ENCODE data around the gene FMO4.
"Not testable (repeated sequence)": the region's sequence is repeated elsewhere in the genome, so short reads cannot be mapped to it uniquely, and the experiment has no call there.

The FMO4 gene

DNA sequence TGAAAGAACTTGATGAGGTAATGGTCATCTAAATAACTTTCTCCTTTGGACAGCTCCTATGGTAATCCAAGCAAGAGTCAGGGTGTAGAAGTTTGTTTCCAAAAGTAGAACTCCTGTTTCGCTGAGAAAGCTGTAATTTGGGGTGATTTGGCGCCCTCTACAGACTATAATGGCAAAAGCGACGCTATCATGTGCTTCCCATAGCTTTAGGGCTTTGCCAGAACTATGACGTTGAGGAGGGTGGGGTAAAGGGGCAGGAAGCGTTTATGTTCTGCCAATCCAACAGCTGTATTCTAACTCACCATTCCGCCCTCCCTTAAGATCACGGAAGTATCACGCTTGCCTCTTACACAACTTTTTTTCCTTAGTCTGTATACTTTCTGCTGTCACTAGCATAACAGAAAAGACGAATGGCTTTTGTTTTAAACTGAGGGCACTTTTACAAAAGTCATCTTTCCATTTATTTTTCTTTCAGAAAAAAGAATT lies at the start of gene FMO4:
Gene FMO4, plus strand, starts transcription at position 349 of the 486 bp plus-strand sequence. CDS start 5,643 bp downstream, outside the sequence.
- DNase-seq = peak; percentile 52 to 86

DNA sequence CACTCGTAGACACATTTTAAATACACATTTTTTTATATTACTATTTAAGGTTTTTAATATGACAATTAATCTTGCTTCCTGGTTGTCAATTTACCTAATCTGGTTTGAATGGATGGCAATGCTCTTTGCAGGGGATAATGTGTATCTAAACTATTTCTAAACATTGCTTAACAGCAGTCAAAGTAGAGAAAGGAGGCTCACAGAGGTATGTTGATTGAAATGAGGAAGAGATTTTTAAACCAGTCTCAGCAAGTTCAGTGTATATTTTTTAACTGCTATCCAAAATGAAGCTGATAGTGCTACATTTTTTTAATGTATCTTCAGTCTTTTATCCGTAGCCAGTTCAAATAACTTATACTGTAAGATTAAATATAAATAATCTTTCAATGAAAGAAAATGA lies 48.3 kb upstream of the FMO4 start:
- DNase-seq = no peak

- no peak for DNase-seq
Observed at GRCh38 chr1:171266930-171267329, 47.1 kb upstream of the FMO4 start.

DNA sequence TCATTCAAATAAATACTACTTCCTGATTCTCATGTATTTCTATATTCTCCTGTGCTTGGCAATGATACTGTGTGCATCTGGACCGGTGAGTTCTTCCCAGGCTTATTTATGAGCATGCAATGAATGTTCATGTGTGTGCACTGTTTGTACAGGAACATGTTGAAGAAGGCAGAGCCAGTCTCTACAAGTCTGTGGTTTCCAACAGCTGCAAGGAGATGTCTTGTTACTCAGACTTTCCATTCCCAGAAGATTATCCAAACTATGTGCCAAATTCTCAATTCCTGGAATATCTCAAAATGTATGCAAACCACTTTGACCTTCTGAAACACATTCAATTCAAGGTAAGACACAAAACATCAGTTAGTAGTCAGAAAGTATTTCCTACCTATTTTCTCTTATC lies 46.6 kb upstream of the FMO4 start:
- no peak for DNase-seq

DNA sequence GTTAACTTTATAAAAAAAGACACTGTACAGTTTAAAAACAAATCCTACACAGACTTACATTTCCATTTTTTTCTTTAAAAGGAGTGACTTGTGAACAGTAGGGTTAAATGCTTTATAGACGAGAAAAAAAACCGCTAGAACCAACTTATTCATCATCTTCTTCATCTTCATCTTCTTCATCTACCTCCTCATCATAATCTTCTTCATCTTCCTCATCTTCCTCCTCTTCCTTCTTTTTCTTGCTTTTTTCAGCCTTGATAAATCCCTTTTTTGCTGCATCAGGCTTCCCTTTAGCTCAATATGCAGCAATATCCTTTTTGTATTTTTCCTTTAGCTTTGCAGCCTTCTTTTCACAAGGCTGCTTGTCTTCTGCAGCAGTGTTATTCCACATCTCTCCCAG lies 43.2 kb upstream of the FMO4 start:
- no peak for DNase-seq

DNA sequence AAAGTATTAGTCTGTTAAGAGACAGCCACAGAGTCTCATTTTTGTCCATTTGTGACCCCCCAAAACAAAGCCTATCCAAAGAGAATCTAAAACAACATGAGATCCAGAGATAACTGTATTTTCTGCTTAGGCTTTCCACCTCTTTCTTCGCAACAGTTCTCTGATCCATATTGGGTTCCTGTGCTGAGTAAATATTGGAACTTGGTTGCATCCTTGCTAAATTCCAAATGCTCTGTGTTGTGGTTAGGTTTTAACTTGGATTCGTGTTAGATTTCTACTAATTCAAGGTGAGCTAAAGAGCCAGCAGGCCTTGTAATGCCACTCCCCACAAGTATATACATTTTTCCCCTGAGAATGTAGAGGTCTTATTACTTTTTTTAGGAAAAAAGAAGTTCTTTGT lies 36.4 kb upstream of the FMO4 start:
- no peak for DNase-seq

DNA sequence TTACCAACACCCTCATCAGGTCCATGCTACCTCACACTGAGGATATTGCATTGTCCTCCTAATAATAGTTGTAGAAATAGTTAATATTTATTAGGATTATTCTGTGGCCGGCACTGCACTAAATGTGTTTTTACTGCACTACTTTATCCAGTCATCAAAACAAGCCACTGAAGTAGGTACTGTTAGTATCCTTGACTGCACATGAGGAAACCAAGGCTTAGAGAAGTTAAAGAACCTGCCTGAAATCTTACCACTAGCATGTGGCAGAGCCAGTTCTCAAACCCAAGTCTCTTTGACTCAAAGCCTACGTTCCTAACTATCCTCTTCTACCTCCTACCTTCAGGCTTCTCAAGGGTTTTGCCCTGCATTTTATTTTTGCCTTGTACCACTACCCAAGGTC lies 34.7 kb upstream of the FMO4 start:
- no peak for DNase-seq

DNA sequence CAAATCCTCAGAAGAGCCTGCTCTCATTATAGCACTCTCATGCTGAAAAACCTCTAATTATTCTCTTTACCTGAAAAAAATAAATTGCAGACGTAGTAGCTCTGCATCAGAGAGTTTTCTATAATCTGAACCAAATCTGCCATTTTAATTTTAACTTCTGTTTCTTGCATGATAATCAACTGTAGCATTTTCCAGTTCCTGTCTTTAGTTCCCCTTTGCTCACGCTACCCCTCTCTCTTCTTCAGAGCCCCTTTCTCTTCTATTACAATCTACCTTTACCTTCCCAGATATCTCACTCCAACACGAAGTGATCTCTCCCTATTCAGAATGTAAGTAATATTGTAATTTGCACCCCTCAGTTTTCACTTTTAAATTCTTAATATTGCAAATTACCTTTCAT lies 34.3 kb upstream of the FMO4 start:
- no peak for DNase-seq

- DNase-seq = no peak
Observed at GRCh38 chr1:171280599-171280998, 33.4 kb upstream of the FMO4 start.

DNA sequence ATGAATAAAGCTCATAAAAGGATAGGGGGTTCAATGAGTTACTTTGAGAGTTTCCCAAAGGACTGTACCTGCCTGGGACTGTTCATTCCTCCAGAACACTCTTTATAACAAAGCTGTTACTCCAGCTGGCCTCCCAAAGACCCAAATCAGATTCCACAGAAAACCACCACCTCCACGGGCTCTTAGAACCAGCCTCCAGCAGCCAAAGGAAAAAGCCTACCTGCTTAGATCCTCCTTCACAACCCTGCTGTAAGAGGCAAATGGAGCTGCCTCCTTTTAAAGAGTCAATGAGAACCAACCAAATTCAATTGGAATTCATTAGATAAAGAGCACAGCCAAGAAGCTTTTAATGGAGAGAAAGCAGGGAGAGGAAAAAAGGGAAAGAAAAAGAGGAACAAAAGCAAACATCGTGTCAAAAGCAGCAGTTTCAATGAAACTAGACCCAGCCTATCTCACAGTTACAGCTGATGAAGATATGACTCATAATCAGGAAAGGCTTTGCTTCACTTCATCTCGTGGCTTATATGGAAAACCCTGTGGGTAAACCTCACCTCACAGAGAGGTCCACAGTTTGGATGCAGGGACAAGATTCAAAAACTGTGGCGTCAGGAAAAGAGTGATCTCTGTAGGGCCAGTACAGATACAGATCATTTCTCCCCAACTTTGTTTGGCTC lies 27.8 kb upstream of the FMO4 start:
- DNase-seq = no peak

- no peak for DNase-seq
Observed at GRCh38 chr1:171290621-171291020, 23.4 kb upstream of the FMO4 start.

- no peak for DNase-seq
Observed at GRCh38 chr1:171292799-171293198, 21.2 kb upstream of the FMO4 start.

DNA sequence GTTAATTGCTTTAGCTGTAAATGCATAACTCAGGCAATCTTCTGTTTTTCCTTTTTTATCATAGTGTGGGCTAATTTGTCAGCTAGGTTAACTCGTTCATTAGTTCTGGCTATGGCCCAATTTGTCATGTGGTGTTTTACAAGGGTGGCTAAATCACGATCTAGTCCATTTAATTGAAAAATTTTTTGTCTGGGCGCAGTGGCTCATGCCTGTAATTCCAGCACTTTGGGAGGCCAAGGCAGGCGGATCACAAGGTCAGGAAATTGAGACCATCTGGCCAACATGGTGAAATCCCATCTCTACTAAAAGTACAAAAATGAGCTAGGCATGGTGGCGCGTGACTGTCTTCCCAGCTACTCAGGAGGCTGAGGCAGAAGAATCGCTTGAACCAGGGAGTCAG lies 18.6 kb upstream of the FMO4 start:
- not testable (repeated sequence) for DNase-seq

GRCh38 chr1:171295821-171296220 lies 18.2 kb upstream of the FMO4 start:
- no peak for DNase-seq

DNA sequence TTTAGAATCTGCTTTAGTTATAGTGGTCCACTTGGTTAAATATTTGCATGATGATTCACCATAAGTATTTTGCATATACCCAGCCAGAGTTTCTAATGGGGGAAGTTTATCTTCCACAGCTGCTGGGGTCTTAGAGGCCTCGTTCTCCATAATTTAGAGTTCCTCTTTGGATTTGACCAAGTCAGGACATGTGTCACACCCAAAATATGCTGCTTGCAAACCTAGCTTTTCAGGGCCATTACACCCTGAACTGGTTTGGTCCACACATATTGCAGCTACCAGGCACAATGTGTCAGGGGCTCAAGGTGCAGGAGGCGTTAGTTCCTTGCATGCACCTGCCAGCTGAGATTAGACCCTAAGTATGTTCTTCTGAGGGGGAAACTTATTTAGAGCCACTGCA lies 17.1 kb upstream of the FMO4 start:
- no peak for DNase-seq

DNA sequence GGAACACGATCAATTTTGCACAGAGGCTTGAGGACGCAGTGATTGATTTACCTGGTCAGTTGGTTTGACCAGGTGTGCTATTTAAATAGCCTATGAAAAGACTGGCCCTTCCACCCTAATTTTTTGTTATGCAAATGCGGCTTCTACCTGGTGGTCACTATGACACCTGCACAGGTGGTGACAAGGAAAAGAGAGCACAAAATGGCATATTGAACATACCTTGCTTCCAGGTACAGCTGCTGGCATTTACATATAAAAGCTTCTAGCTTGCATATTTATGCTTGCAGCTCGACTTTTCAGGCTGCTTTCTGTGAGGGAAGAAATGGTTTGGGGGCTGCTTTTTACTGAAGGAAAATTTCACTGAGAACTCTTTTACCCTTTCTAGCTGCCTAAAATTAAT lies 15.3 kb upstream of the FMO4 start:
- no peak for DNase-seq

- DNase-seq = no peak
Observed at GRCh38 chr1:171299342-171299741, 14.6 kb upstream of the FMO4 start.

DNA sequence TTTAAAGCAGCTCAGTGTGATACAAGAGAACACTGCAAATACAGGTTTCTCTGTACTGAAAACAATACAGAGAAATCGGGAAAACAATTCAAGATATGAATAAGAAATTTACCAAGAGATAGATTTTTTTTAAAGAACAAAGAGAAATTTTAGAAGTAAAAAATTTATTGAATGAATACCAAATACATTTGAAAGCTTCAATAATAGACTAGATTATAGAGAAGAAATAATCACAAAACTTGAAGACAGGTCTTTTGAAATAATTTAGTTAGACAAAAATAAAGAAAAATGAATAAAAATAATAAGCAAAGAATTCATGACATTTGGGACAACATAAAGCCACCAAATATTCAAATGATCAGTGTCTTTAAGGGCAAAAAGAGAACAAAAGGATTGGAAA lies 13.6 kb upstream of the FMO4 start:
- DNase-seq = no peak

DNA sequence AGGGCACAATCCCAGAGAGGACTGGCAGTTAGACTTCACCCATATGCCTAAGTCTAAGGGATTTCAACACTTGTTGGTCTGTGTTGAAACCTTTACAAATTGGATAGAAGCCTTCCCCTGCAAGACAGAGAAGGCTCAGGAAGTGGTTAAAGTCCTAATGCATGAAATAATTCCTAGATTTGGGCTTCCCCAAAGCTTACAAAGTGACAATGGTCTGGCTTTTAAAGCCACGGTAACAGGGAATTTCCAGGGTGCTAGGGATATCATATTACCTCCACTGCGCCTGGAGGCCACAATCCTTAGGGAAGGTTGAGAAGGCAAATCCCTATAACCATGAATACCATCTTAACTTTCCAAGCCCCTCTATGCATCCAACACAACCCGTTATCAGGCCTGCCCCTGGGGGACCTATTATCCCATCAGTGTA lies 3.3 kb upstream of the FMO4 start:
- no peak for DNase-seq

GRCh38 chr1:171311771-171312558 lies 2.0 kb upstream of the FMO4 start:
- no peak for DNase-seq

- DNase-seq = no peak
Observed at GRCh38 chr1:171313319-171313834, 606 bp upstream of the FMO4 start.

DNA sequence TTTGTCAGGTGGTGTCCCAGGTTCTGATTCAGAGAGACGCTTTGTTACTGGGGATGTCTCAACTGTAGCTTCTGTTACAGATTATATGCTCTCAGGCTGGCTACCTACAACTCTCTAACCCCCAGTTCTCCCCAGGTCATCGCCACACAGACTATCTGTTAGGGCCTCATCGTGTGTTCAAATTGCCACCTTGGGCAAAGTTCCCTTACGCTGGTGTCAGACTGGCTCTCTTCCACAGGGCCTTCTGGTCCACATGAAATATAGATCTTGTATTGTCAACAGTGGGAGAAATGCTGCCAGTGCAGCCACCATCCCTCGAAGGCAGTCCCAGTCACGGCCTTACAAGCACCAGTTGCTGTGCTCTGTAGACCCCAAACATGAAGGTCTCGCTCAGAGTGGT lies 15.3 kb downstream of the FMO4 start:
- no peak for DNase-seq

DNA sequence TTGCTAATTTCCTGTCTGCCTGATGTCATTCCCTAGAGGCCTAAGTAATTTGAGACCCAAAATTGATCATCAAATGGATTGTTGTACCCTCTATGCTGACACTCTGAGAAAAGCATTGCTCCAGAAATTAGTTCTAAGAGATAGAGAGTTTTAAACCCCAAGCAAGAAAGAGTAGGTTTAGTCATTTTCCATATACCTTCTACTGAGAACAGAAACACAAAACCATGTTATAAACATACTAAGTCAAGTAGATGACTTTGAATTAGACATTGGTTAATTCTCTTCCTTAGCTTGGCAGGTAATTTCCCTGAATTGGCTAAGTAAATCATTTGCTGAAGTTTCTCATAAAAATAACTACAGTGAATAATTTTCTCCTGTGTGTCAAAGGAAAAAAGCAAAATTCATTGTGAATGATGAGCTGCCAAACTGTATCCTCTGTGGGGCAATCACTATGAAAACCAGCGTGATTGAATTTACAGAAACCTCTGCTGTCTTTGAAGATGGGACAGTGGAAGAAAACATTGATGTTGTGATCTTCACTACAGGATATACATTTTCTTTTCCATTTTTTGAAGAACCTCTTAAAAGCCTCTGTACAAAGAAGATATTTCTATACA lies 20.1 kb downstream of the FMO4 start:
- DNase-seq = no peak

GRCh38 chr1:171335964-171336363 lies 22.0 kb downstream of the FMO4 start:
- no peak for DNase-seq
